ENCODE data around the gene MBD3L2B. TPM values are rescaled to one million over a fixed set of nuclear protein-coding genes. Genes with fewer than 3 reads are reported as not detected.

The MBD3L2B gene
- total RNA-seq, 1 donor from 2014 or later: not detected

DNA sequence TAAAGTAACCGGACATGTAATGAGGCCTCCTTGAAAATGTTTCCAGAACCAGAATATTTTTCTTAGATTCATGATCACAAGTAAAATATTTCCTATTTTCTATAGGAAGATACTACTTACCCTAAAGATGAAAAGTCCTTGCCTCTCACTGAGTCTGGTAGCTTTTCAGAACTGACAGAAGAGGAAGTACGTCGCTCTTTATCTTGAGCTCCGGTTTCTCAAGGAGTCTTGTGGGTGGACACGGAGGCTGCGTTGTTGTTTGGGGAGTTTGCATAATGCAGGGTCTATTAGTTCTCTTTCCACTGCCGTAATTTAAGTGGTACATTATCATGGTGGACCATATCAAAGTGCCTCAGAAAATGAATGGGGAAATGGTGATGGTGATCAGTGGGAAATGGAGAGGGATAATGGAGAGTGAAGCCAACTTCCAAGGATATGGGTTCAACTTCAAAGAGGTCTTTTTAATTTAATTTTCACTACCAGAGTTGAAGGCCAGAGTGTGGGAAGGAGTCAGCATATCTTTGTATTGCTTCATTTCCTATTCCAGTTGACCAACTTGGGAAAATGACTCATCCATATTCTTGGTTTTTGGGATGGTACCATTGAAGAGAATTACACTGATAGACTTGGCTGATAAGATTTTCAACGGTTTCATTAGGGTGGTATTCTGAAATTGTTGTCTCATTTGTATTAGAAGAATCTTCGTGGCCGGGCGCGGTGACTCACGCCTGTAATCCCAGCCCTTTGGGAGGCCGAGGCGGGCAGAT, 23.4 kb downstream of the MBD3L2B start:
- H3K9me3 Mint-ChIP-seq: peaks cover 24% of the 10 kb centered on the region
- no peak overlapping the region for H3K4me3 Mint-ChIP-seq
- DNase-seq (ENCODE audit: extremely low spot score, unreplicated experiment): no peak
- peaks cover 3% of the 10 kb centered on the region for H3K36me3 Mint-ChIP-seq
- H3K27me3 Mint-ChIP-seq: no peaks in the 10 kb centered on the region
- no peak for TF ChIP-seq CTCF (conservative IDR thresholded peaks at IDR 0.05)
- no peak overlapping the region for H3K27ac Mint-ChIP-seq
- no peaks in the 10 kb centered on the region for H3K4me1 Mint-ChIP-seq (ENCODE audit: unreplicated experiment)

DNA sequence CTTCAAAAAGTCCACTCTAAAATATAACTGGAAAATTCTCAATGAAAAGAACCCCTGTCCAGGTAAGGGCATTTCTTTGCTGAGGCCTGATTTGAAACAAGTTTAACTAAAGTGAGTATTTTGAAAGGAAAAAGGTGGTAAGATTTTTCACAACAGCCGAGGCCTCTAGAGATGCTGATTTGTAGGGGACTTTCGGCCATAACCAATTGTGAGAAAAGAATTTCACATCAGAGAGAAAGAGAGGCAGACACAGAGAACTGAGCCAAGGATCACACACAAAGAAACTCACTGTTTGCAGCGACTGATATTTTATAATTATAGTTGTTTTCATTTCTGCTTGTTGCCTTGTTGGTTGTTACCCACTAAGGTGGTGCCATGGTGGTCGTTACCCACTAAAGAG, 24.4 kb downstream of the MBD3L2B start:
- no peak overlapping the region for H3K4me3 Mint-ChIP-seq
- peaks cover 24% of the 10 kb centered on the region for H3K9me3 Mint-ChIP-seq
- no peak for DNase-seq (ENCODE audit: extremely low spot score, unreplicated experiment)

DNA sequence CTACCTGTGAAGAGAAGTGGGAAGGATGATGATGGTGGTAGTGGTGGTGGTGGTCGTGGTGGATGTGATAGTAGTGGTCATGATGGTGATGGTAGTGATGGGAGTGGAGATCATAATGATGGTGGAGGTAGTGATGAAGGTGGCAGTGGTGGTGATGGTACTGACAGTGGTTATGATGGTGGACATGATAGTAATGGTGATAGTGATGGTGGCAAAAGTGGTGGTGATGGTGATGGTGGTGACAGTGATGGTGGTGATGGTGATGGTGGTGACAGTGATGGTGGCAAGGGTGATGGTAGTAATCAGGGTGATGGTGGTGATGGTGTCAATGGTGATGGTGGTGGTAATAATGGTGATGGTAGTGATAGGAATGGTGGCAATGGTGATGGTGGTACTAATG, 26.2 kb downstream of the MBD3L2B start:
- no peak for TF ChIP-seq CTCF (conservative IDR thresholded peaks at IDR 0.05)
- no peaks in the 10 kb centered on the region for H3K27me3 Mint-ChIP-seq
- H3K36me3 Mint-ChIP-seq: peaks cover 3% of the 10 kb centered on the region
- no peak for DNase-seq (ENCODE audit: extremely low spot score, unreplicated experiment)
- no peak overlapping the region for H3K4me3 Mint-ChIP-seq
- no peaks in the 10 kb centered on the region for H3K4me1 Mint-ChIP-seq (ENCODE audit: unreplicated experiment)
- no peak overlapping the region for H3K27ac Mint-ChIP-seq
- H3K9me3 Mint-ChIP-seq: peaks cover 24% of the 10 kb centered on the region

More for the DNA sequence above, 24.4 kb downstream of the MBD3L2B start:
- Mint-ChIP-seq H3K27ac (no peak overlapping the region), H3K36me3 (peaks cover 3% of the 10 kb centered on the region), H3K4me1 (ENCODE audit: unreplicated experiment) (no peaks in the 10 kb centered on the region), H3K27me3 (no peaks in the 10 kb centered on the region)
- no peak for TF ChIP-seq CTCF (conservative IDR thresholded peaks at IDR 0.05)

DNA sequence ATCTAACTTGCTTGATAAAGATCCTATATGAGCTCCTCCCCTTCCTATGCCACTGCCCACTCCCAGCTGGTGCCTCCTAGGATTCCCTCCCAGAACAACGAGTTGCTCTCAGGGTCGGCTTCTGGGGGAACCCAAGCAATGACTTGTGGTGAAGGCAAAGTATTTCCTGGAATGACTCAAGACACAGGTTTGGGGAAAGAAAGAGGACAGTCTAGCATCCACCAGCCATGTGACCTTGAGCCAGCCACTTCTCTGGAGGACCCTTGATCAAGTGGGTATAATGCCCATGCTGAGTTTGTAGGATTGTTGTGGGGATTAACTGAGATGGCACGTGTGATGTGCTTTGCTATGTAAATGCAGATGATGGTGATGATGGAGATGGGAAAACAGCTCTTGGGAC, 33.0 kb downstream of the MBD3L2B start:
- no peaks in the 10 kb centered on the region for H3K36me3 Mint-ChIP-seq
- H3K27ac Mint-ChIP-seq: no peak overlapping the region
- H3K9me3 Mint-ChIP-seq: peaks cover 10% of the 10 kb centered on the region
- TF ChIP-seq CTCF (conservative IDR thresholded peaks at IDR 0.05): no peak
- no peak for DNase-seq (ENCODE audit: extremely low spot score, unreplicated experiment)
- no peaks in the 10 kb centered on the region for H3K4me1 Mint-ChIP-seq (ENCODE audit: unreplicated experiment)
- H3K4me3 Mint-ChIP-seq: no peak overlapping the region
- no peaks in the 10 kb centered on the region for H3K27me3 Mint-ChIP-seq

DNA sequence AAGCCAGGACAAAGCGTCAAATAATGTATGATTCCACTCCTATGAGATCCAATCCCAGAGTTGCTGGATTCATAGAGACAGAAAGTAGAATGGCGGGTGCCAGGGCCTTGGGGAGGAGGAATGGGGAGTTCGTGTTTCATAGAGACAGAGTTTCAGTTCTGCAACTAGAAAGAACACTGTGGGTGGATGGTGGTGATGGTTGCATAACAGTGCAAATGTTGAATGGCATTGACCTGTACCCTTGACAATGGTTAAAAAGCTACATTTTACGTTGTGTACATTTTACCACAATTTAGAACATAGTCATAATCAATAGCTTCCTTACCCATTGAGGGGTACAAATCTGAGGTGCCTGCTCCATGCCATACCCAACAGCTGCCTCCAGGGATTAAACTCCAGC, 33.4 kb downstream of the MBD3L2B start:
- no peak for DNase-seq (ENCODE audit: extremely low spot score, unreplicated experiment)
- no peak overlapping the region for H3K4me3 Mint-ChIP-seq
- H3K27ac Mint-ChIP-seq: no peak overlapping the region
- no peak for TF ChIP-seq CTCF (conservative IDR thresholded peaks at IDR 0.05)
- peaks cover 10% of the 10 kb centered on the region for H3K9me3 Mint-ChIP-seq
- H3K4me1 Mint-ChIP-seq (ENCODE audit: unreplicated experiment): no peaks in the 10 kb centered on the region
- no peaks in the 10 kb centered on the region for H3K27me3 Mint-ChIP-seq
- H3K36me3 Mint-ChIP-seq: no peaks in the 10 kb centered on the region
